Stromal cell of bone marrow (primary cell): Measurements from ENCODE around the gene LONRF2.
"Not testable (repeated sequence)": the region's sequence is repeated elsewhere in the genome, so short reads cannot be mapped to it uniquely, and the experiment has no call there.

Experiments used
- DNase-seq: peaks from one replicate; pipeline ENCODE4 v3.0.0-alpha.2; 2012; ENCODE audit warnings: low read depth

Gene LONRF2

GRCh38 chr2:100254646-100255210, 67.6 kb downstream of the LONRF2 start:
- DNase-seq, result no peak

- no peak for DNase-seq
Observed at GRCh38 chr2:100253786-100254185, 68.5 kb downstream of the LONRF2 start.

GRCh38 chr2:100252811-100253698, 69.2 kb downstream of the LONRF2 start:
- no peak for DNase-seq

- no peak for DNase-seq
Observed at GRCh38 chr2:100250645-100251044, 71.7 kb downstream of the LONRF2 start.

- no peak for DNase-seq
Observed at GRCh38 chr2:100248971-100249370, 73.3 kb downstream of the LONRF2 start.

- not testable (repeated sequence) for DNase-seq
Observed at GRCh38 chr2:100248556-100248955, 73.7 kb downstream of the LONRF2 start.

- DNase-seq, result no peak
Observed at GRCh38 chr2:100248044-100248330, 74.3 kb downstream of the LONRF2 start.

GRCh38 chr2:100247256-100248043, 74.9 kb downstream of the LONRF2 start:
- no peak for DNase-seq

GRCh38 chr2:100246163-100247145, 75.8 kb downstream of the LONRF2 start:
- no peak for DNase-seq

- no peak for DNase-seq
Observed at GRCh38 chr2:100245681-100246080, 76.6 kb downstream of the LONRF2 start.

- no peak for DNase-seq
Observed at GRCh38 chr2:100244881-100245605, 77.3 kb downstream of the LONRF2 start.

- DNase-seq, result no peak
Observed at GRCh38 chr2:100243631-100244030, 78.7 kb downstream of the LONRF2 start.

- peak; percentile 24 for DNase-seq
Observed at GRCh38 chr2:100242891-100243619, 79.2 kb downstream of the LONRF2 start.

- DNase-seq, result no peak
Observed at GRCh38 chr2:100242476-100242875, 79.8 kb downstream of the LONRF2 start.

GRCh38 chr2:100241236-100241635, 81.1 kb downstream of the LONRF2 start:
- DNase-seq, result no peak

GRCh38 chr2:100240386-100240785, 81.9 kb downstream of the LONRF2 start:
- DNase-seq, result no peak

GRCh38 chr2:100239486-100240210, 82.7 kb downstream of the LONRF2 start:
- DNase-seq, result no peak

- DNase-seq, result no peak
Observed at GRCh38 chr2:100238471-100238870, 83.8 kb downstream of the LONRF2 start.

GRCh38 chr2:100237770-100238169, 84.5 kb downstream of the LONRF2 start:
- no peak for DNase-seq

GRCh38 chr2:100237163-100237562, 85.1 kb downstream of the LONRF2 start:
- no peak for DNase-seq
